Lower leg skin (tissue), 4 donors: ENCODE data around the gene MLH1. TPM values are rescaled to one million over a fixed set of nuclear protein-coding genes. Genes with fewer than 3 reads are reported as not detected.

ENCODE experiments used
- DNase-seq, 2 donors: peaks; one replicate each; pipeline ENCODE4 v3.0.0-alpha.2; 2019; ENCODE audit warnings: low spot score in 2 of 2
- H3K4me3 ChIP-seq: fragments of 200-600 bp; sonication (generic); 2 replicates; pipeline ENCODE4 v1.5.1; 2017; ENCODE audit warnings: mild to moderate bottlenecking, low read depth; ENCODE audit not compliant: poor library complexity, severe bottlenecking
- CTCF ChIP-seq, 3 donors: fragments of 450-650 bp; IDR thresholded peaks; one replicate each; pipeline ENCODE4 v1.5.1; 2016; ENCODE audit warnings: antibody characterized with exemption in 3 of 3, mild to moderate bottlenecking in 3 of 3, moderate library complexity in 2 of 3
- POLR2A ChIP-seq, 2 donors: fragments of 450-650 bp; IDR thresholded peaks; one replicate each; pipeline ENCODE4 v1.6.1; 2016 to 2017; ENCODE audit warnings: antibody characterized with exemption in 2 of 2, mild to moderate bottlenecking in 1 of 2, moderate library complexity in 1 of 2
- WGBS, 2 donors: methylation state at CpG; one replicate each; pipeline ENCODE4 v1.1.5; 2018; 5-methylcytosine and 5-hydroxymethylcytosine counted together
- intact Hi-C: fragments of 100-400 bp; cut with DNase I; formaldehyde crosslinking; loops from one replicate; pipeline ENCODE4 v1.15.0; 2023; ENCODE audit warnings: low total_unique reads
- total RNA-seq, 4 donors: library from RNA; depleted of rRNA; stranded (reverse); fragments of >200 nt; gene quantifications; one replicate each; pipeline ENCODE4 v1.1.0, GENCODE V29; 2016

Gene MLH1
- total RNA-seq, 4 donors from 2014 or later, result 16.6 to 26.5 (median 20.8) TPM

- intact Hi-C loops, result loop anchor here (10.0 kb wide), 1 partner anchor 220 kb away; no protein-coding TSS in a partner anchor
- TF ChIP-seq CTCF (IDR thresholded peaks at IDR 0.05) (no peak), POLR2A (IDR thresholded peaks at IDR 0.05) (no peak)
- DNase-seq, result no peak
- H3K4me3 ChIP-seq, result no peak overlapping the region
Observed at GRCh38 chr3:36954452-36955134, 38.7 kb upstream of the MLH1 start.

- TF ChIP-seq CTCF (IDR thresholded peaks at IDR 0.05) (no peak), POLR2A (IDR thresholded peaks at IDR 0.05) (no peak)
- H3K4me3 ChIP-seq, result no peak overlapping the region
- 88 to 90% methylated on average over 3 of the region's 3 CpGs for WGBS, 2 donors
- intact Hi-C loops, result loop anchor here (10.0 kb wide), 1 partner anchor 221 kb away; no protein-coding TSS in a partner anchor
- DNase-seq, result peak in 1 of 2 donors; percentile 32
Observed at GRCh38 chr3:36956155-36956554, 37.2 kb upstream of the MLH1 start.

GRCh38 chr3:36957063-36957462, 36.3 kb upstream of the MLH1 start:
- H3K4me3 ChIP-seq, result no peak overlapping the region
- TF ChIP-seq CTCF (IDR thresholded peaks at IDR 0.05) (no peak), POLR2A (IDR thresholded peaks at IDR 0.05) (no peak)
- DNase-seq, result no peak
- WGBS, 2 donors, result 88 to 91% methylated on average over 1 of the region's 1 CpG
- intact Hi-C loops, result loop anchor here (10.0 kb wide), 1 partner anchor 222 kb away; no protein-coding TSS in a partner anchor

GRCh38 chr3:36957862-36958686, 35.2 kb upstream of the MLH1 start:
- TF ChIP-seq CTCF (IDR thresholded peaks at IDR 0.05), result no peak
- no peak for TF ChIP-seq POLR2A (IDR thresholded peaks at IDR 0.05)
- no peak for DNase-seq
- WGBS, 2 donors, result 45 to 60% methylated on average over 3 of the region's 3 CpGs
- intact Hi-C loops, result loop anchor here (10.0 kb wide), 1 partner anchor 223 kb away; no protein-coding TSS in a partner anchor
- H3K4me3 ChIP-seq, result no peak overlapping the region

- TF ChIP-seq POLR2A (IDR thresholded peaks at IDR 0.05) (no peak), CTCF (IDR thresholded peaks at IDR 0.05) (no peak)
- intact Hi-C loops, result loop anchor here (10.0 kb wide), 1 partner anchor 225 kb away; no protein-coding TSS in a partner anchor
- WGBS, 2 donors, result 30 to 36% methylated on average over 2 of the region's 2 CpGs
- H3K4me3 ChIP-seq, result no peak overlapping the region
- peak in 1 of 2 donors; percentile 31 for DNase-seq
Observed at GRCh38 chr3:36959821-36960220, 33.5 kb upstream of the MLH1 start.
